Glomerular endothelial cell (primary cell): Measurements from ENCODE around the gene PRR5. TPM values are rescaled to one million over a fixed set of nuclear protein-coding genes. Genes with fewer than 3 reads are reported as not detected.

ENCODE experiments used
- DNase-seq: peaks from one replicate; pipeline ENCODE4 v3.0.0-alpha.2; 2011; ENCODE audit warnings: low read depth, low spot score; ENCODE audit errors: extremely low read depth
- total RNA-seq: library from RNA; depleted of rRNA; stranded (reverse); fragments of >200 nt; gene quantifications from 2 replicates; pipeline ENCODE4 v1.2.3, GENCODE V29; 2015

The PRR5 gene
- total RNA-seq, 1 donor from 2014 or later: 25.4 TPM

DNA sequence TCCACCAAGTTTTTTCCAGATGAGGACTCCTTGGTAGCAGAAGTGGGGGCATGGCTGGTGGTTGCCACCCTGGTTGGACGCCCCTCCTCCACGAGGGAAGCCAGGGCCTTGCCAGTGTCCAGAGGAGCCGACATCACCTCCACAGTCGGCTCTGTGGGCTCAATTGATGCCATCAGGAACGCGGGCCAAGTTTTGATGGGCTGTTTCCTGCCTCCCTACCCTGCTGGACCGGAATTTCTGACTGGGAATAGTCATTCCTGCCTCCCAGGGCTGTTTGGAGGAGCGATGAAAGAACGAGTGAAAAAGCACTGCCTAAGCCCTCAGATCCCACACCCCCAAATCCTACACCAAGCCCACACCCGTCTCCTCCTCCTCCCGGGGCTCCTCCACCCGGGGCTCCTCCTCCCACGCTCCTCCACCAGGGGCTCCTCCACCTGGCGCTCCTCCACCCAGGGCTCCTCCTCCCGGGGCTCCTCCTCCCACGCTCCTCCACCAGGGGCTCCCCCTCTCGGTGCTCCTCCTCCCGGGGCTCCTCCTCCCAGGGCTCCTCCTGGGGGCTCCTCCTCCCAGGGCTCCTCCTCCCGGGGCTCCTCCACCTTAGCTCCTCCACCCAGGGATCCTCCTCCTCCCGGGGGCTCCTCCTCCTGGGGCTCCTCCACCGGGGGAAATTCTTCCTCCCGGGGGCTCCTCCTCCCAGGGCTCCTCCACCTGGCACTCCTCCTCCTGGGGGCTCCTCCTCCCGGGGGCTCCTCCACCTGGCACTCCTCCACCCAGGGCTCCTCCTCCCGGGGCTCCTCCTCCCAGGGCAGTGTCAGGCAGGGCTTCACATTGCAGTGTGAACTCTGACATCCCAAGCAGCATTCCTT, 10.0 kb upstream of the PRR5 start:
- no peak for DNase-seq

DNA sequence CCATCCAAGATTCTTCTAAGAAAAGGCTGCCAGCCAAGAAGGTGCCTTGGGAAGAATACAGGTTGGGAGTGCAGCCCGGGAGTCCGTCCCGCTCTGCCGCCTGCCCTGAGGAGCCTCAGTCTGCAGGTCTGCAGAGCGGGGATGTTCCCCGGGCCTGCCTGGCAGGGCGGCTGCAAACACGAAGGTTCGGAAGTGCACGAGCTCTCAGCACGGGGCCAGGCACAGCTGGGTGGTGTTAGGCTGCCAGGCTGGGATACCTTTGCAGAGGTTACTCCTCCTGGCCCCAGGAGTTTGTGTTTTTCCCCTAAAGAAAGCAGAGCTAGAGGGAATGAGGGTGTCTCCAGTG, 9.4 kb upstream of the PRR5 start:
- no peak for DNase-seq

DNA sequence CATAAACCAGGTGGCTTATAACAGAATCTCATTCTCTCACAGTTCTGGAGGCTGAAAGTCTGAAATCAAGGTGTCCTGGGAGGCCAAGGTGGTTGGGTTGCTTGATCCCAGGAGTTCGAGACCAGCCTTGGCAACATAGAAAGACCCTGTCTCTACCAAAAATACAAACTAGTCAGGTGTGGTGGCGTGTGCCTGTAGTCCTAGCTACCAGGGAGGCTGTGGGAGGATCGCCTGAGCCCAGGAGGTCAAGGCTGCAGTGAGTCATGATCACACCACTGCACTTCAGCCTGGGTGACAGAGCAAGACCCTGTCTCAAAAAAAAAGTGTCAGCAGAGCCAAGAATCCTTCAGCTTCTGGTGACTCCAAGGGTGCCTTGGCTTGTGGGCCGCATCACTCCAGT, 8.9 kb upstream of the PRR5 start:
- DNase-seq: no peak

GRCh38 chr22:44693756-44694155, 8.2 kb upstream of the PRR5 start:
- DNase-seq: no peak

GRCh38 chr22:44697423-44698141, 4.4 kb upstream of the PRR5 start:
- no peak for DNase-seq

DNA sequence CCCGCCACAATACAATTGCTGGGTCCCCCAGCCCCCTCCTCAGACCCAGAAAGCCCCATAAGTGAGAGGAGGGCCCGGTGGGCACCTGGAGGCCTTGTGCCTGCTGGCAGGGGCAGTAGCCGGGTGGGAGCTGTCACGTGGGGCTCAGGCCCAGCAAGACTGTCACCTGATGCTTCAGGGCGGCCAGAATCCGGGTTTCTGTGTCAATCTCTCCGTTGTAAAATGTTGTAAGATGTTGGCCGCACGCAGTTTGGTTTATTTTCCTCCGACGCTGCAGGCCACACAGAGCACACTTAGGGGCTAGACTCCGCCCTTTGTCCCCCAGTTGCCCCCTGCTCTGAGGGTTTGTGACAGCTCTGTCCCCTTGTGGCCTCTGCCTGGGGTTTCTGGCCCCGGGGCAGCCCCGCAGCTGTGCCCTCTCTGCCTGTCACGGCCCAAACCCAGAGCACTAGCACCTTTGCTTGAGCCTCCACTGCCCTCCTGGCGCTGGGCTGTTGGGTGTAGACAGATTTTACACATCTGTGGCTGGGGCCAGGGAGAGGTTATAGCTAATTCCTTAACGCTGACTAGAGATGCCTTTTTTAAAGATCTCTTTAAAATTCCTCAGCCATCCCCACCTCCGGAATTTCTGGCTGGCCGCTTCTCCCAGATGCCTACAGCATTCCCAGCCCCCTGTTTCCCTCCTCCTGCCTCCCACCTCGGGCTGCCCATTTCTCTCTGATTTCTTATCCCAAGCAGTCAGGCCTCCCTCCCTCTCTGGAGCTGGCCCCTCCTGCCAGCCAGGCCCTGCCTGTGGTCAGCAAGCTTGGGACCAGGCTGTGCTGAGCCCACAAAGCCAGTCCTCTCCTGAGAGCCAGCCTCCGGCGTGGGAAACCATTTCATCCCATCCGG, 3.2 kb upstream of the PRR5 start:
- DNase-seq: no peak

GRCh38 chr22:44700456-44700855, 1.5 kb upstream of the PRR5 start:
- no peak for DNase-seq

GRCh38 chr22:44701187-44701790, 715 bp upstream of the PRR5 start:
- no peak for DNase-seq

DNA sequence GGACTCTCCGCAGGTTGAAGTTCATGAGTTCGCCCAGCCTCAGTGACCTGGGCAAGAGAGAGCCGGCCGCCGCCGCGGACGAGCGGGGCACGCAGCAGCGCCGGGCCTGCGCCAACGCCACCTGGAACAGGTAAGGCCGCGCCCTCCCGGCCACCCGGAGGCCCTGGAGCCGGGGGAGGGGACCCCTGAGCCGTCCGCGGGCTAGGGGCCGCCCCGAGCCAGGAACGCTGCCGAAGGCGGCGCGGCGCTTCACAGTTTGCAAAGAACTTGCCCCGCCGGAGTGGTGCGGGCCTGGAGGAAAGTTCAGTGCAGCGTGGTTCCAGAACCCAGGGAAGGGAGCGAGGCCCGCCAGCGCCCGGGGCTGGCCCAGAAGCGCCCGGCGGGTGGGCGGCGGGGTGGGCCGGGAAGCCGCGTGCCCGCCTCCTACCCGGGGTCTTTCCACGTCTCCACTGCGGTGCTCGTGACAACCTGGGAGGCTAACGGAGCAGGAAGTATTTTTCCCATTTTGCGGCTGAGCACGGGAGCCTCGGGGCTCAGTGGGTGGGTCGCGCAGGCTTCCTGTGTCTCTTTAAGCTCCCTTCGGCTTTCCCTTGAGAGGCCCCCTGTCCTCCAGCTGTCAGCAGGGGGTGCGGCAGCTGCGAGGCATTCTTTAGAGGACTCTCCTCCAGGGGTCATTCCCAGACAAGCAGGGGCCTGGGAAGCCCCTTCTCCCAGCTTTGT, 635 bp downstream of the PRR5 start:
- DNase-seq: no peak

GRCh38 chr22:44703255-44703870, 1.4 kb downstream of the PRR5 start:
- no peak for DNase-seq

GRCh38 chr22:44704159-44705021, 2.4 kb downstream of the PRR5 start:
- DNase-seq: no peak

GRCh38 chr22:44705022-44705297, 3.0 kb downstream of the PRR5 start:
- DNase-seq: no peak

GRCh38 chr22:44706488-44706887, 4.5 kb downstream of the PRR5 start:
- DNase-seq: no peak

- DNase-seq: no peak
Measured at GRCh38 chr22:44707178-44707577, 5.2 kb downstream of the PRR5 start.

DNA sequence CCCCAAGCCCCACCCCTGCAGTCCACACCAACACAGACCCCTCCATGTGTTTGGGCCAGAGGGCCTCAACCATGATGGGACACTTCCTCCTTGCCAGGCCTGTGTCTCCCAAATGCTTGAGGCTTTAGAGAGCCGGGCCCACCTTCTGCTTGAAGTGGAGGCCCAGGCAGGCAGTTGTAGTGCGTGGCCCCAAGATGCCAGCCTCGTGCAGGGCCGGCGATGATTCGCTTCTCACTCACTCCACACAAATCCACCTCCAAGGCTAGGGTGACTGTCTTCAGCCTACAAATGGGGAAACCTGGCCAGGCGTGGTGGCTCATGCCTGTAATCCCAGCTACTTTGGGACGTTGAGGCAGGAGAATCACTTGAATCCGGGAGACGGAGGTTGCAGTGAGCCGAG, 5.7 kb downstream of the PRR5 start:
- DNase-seq: no peak

DNA sequence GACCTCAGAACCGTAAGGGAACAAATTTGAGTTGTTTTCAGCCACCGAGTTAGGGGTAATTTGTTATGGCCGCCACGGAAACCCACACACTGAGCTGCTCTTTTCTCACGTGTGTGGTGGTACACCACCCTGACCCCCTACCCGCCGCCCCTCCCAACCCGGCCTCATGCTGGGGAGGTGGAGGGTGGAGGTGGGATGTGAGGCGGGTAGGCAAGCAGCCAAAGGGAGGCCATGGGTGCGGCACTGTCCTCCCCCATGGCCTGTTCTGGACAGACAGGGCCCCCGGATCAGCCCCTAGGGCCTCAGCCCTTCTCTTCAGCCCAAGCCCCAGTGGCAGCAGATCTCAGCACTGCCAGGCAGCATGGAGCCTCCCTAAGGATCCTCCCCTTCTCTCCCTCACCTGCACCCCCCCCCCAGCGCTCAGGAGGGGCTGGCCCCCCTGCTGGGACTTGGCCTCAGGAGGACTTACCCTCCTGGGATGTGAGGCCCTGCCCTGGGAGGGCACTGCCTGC, 7.9 kb downstream of the PRR5 start:
- no peak for DNase-seq

DNA sequence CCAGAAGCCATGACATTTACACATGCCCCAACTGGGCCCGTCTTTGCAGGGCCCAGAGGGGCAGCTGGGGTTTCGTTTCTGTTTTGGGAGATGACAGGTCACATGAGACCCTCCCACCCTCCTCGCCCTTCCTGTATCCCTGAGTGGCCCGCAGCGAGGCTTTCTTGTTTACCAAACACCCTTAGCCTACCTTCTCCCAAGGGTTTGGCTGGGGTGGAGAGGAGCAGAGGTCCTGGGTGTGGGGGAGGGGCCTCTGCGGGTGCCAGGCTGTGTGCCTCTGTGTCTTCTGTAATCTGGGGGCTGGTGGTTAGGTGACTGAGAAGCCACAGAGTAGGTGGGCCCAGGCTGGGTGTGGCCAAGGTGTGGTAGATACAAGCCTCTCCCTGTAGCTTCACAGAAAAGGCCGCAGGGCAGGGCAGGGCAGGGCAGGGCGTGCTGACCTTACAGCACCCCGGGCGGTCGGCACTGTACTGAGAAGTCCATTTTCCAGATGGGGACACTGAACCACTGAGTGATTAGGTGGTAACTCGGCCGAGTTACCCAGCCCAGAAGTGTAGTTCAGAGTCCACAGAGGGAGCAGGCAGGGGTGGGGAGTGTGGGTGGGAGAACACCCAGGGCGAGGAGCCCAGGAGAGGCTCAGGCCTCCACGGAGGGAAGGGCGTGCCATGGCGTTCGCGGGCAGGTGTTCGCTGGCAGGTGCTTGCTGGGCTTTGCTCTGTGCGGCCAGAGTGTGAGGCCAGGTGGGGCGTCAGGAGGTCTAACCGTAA, 8.7 kb downstream of the PRR5 start:
- DNase-seq: no peak

DNA sequence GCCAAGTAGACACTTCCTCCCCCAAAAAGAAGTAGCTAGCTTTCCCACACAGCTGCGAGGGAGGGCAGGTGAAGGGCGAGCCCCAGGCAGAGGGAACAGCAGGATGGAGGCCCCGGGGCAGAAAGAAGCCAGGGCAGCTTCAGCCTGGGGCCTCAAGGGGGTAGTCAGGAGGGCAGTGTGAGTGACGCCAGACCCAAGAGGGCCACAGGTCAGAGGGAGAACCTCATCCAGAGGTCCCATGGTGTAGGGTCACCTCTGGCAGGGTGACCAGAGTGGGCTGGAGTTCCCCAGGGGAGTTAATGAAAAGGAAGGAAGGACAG, 9.2 kb downstream of the PRR5 start:
- no peak for DNase-seq
